SK-N-SH treated with all-trans-retinoic acid at 6 μM for 48 hours (cell line): Measurements from ENCODE around the gene SPATA12.

Experiments used
- ARNTL ChIP-seq: fragments of 450-650 bp; formaldehyde crosslinking; IDR thresholded peaks from 2 replicates; pipeline ENCODE4 v1.5.0; 2020; ENCODE audit warnings: low read depth, mild to moderate bottlenecking, moderate library complexity, borderline replicate concordance
- CREB5 ChIP-seq: fragments of 250-450 bp; sonication (Bioruptor Pico); IDR thresholded peaks from 2 replicates; pipeline ENCODE4 v1.5.1; 2020; ENCODE audit warnings: low read depth, mild to moderate bottlenecking, moderate library complexity
- OSR1 ChIP-seq: fragments of 250-450 bp; sonication (Bioruptor Pico); IDR thresholded peaks from 2 replicates; pipeline ENCODE4 v1.8.0; 2022; ENCODE audit warnings: moderate library complexity, mild to moderate bottlenecking, inconsistent platforms
- RARB ChIP-seq: fragments of 250-450 bp; sonication (Bioruptor Pico); IDR thresholded peaks from 2 replicates; pipeline ENCODE4 v1.8.0; 2021; ENCODE audit warnings: mild to moderate bottlenecking, moderate library complexity
- TCF4 ChIP-seq: fragments of 250-450 bp; sonication (Bioruptor Pico); IDR thresholded peaks from 2 replicates; pipeline ENCODE4 v1.8.0; 2021; ENCODE audit warnings: mild to moderate bottlenecking, moderate library complexity, borderline replicate concordance
- ZC3H10 ChIP-seq: fragments of 250-450 bp; sonication (Bioruptor Pico); IDR thresholded peaks from 2 replicates; pipeline ENCODE4 v1.5.1; 2021; ENCODE audit warnings: mild to moderate bottlenecking, moderate library complexity
- ZFP3 ChIP-seq: fragments of 250-450 bp; sonication (Bioruptor Pico); IDR thresholded peaks from 2 replicates; pipeline ENCODE4 v1.5.0; 2020; ENCODE audit warnings: mild to moderate bottlenecking, moderate library complexity
- ZNF565 ChIP-seq: fragments of 450-650 bp; formaldehyde crosslinking; conservative IDR thresholded peaks from 2 replicates; pipeline ENCODE4 v1.5.0; 2020; ENCODE audit warnings: low read depth, mild to moderate bottlenecking, moderate library complexity
- ZNF70 ChIP-seq: fragments of 450-650 bp; formaldehyde crosslinking; IDR thresholded peaks from 2 replicates; pipeline ENCODE4 v1.5.0; 2020; ENCODE audit warnings: mild to moderate bottlenecking, moderate library complexity
- ZNF8 ChIP-seq: fragments of 450-650 bp; formaldehyde crosslinking; IDR thresholded peaks from 2 replicates; pipeline ENCODE4 v1.5.0; 2020; ENCODE audit warnings: mild to moderate bottlenecking, moderate library complexity

DNA sequence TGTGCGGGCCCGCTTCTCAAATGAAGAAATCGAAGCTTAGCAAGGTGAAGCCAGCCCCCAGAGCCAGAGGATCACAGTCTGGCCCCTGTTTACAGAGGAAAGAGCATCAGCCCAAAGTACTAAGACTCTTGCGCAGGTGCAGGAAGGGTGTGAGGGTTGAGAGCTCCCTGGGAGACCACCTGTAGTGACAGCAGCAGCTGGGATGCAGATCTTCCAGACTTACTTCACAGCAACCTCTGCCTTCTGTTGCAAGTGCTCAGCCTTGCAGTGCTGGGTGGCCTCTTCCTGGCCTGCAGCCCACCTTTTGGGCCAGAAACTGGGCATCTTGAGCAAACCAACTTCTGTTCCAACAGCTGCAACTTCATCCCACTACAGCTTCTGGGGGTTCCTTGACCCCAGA is 19.7 kb downstream of the SPATA12 start:
- TF ChIP-seq ZNF70 (CRISPR knock-in tag) (no peak), ARNTL (CRISPR knock-in tag) (no peak), ZNF8 (no peak), OSR1 (CRISPR knock-in tag) (no peak), ZFP3 (CRISPR knock-in tag) (no peak), TCF4 (CRISPR knock-in tag) (no peak), ZNF565 (CRISPR knock-in tag) (no peak), ZC3H10 (no peak), CREB5 (CRISPR knock-in tag) (no peak), RARB (CRISPR knock-in tag) (no peak)
